Keratinocyte (primary cell): ENCODE results near the gene ATG10.

Experiments used
- CTCF ChIP-seq, 3 experiments: IDR thresholded peaks in 1 of 3; conservative IDR thresholded peaks in 1 of 3; optimal IDR thresholded peaks in 1 of 3; 2 replicates in 2 of 3; 3 replicates in 1 of 3; pipeline versions ENCODE3 to v1.5.1; 2011; ENCODE audit warnings: low read length in 3 of 3, mild to moderate bottlenecking in 3 of 3, moderate library complexity in 2 of 3, control low read depth in 1 of 3, inconsistent platforms in 1 of 3; ENCODE audit not compliant: insufficient read depth in 2 of 3; ENCODE audit errors: extremely low read depth in 1 of 3
- EZH2 ChIP-seq: IDR thresholded peaks from one replicate; pipeline ENCODE4 v1.6.1; 2012; ENCODE audit warnings: inconsistent platforms, mild to moderate bottlenecking, low read length, moderate library complexity

- TF ChIP-seq CTCF (optimal IDR thresholded peaks at IDR 0.05 in 1 of 3, IDR thresholded peaks at IDR 0.05 in 1 of 3, conservative IDR thresholded peaks at IDR 0.05 in 1 of 3; ENCODE audit: extremely low read depth in 1 of 3, insufficient read depth in 2 of 3, low read length in 3 of 3) (no peak), EZH2 (no peak)
Observed at GRCh38 chr5:82244854-82245635, 273.2 kb downstream of the ATG10 start.
